HL-60 (cell line): ENCODE data around the gene CMTM5.

ENCODE experiments used
- GABPA ChIP-seq: IDR thresholded peaks from 2 replicates; pipeline ENCODE4 v1.6.1; 2012; ENCODE audit warnings: low read depth
- REST ChIP-seq: IDR thresholded peaks from 2 replicates; pipeline ENCODE4 v1.6.1; 2012; ENCODE audit warnings: low read depth; ENCODE audit not compliant: insufficient replicate concordance
- TF ChIP-seq, protein P1 (sequence below): IDR thresholded peaks from one replicate; pipeline ENCODE4 v1.5.1; 2011; ENCODE audit warnings: low read length, control low read depth, inconsistent platforms; ENCODE audit not compliant: insufficient read depth

GRCh38 chr14:23416801-23417200, 40.0 kb downstream of the CMTM5 start:
- TF ChIP-seq, protein P1, sequence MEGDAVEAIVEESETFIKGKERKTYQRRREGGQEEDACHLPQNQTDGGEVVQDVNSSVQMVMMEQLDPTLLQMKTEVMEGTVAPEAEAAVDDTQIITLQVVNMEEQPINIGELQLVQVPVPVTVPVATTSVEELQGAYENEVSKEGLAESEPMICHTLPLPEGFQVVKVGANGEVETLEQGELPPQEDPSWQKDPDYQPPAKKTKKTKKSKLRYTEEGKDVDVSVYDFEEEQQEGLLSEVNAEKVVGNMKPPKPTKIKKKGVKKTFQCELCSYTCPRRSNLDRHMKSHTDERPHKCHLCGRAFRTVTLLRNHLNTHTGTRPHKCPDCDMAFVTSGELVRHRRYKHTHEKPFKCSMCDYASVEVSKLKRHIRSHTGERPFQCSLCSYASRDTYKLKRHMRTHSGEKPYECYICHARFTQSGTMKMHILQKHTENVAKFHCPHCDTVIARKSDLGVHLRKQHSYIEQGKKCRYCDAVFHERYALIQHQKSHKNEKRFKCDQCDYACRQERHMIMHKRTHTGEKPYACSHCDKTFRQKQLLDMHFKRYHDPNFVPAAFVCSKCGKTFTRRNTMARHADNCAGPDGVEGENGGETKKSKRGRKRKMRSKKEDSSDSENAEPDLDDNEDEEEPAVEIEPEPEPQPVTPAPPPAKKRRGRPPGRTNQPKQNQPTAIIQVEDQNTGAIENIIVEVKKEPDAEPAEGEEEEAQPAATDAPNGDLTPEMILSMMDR, result no peak
- TF ChIP-seq REST (no peak), GABPA (no peak)
